WTC11 (cell line): ENCODE results near the gene MATR3. TPM values are rescaled to one million over a fixed set of nuclear protein-coding genes. Genes with fewer than 3 reads are reported as not detected.

Experiments
- ATAC-seq: fragments of 200-7000 bp; cut with Tn5 transposase; 2 replicates; pipeline ENCODE4 v1.10.0; 2021; ENCODE audit warnings: mild to moderate bottlenecking, moderate library complexity
- CTCF ChIA-PET: fragments of 300-600 bp; sonication (Branson Sonifier 250); formaldehyde crosslinking; loops from one replicate; lab custom pipeline; 2021; ENCODE audit warnings: antibody characterized with exemption; lab: Charles Lee
- POLR2A ChIA-PET: fragments of 350-600 bp; sonication (Branson Sonifier 250); formaldehyde crosslinking; loops from one replicate; lab custom pipeline; 2021; ENCODE audit warnings: antibody characterized with exemption; lab: Charles Lee
- DNase-seq: peaks from one replicate; pipeline ENCODE4 v3.0.0; 2021; ENCODE audit warnings: low spot score
- H3K27ac Mint-ChIP-seq: 2 replicates; pipeline ENCODE4 v1.8.0; 2021; ENCODE audit warnings: mixed read lengths
- H3K27me3 Mint-ChIP-seq: 2 replicates; pipeline ENCODE4 v1.8.0; 2021; ENCODE audit warnings: low read depth, mild to moderate bottlenecking, moderate library complexity, mixed read lengths
- H3K36me3 Mint-ChIP-seq: 2 replicates; pipeline ENCODE4 v1.8.0; 2021; ENCODE audit warnings: mixed read lengths
- H3K4me1 Mint-ChIP-seq: 2 replicates; pipeline ENCODE4 v1.8.0; 2022; ENCODE audit warnings: mixed read lengths
- H3K4me3 Mint-ChIP-seq: 2 replicates; pipeline ENCODE4 v1.8.0; 2021; ENCODE audit warnings: mild to moderate bottlenecking, moderate library complexity, mixed read lengths
- H3K9me3 Mint-ChIP-seq: 2 replicates; pipeline ENCODE4 v1.8.0; 2021; ENCODE audit warnings: mixed read lengths
- ATF1 ChIP-seq: sonication (generic); formaldehyde crosslinking; IDR thresholded peaks from 2 replicates; pipeline ENCODE4 v1.8.1; 2023; ENCODE audit warnings: mild to moderate bottlenecking, moderate library complexity, missing genetic modification reagents
- CREB1 ChIP-seq: sonication (generic); formaldehyde crosslinking; IDR thresholded peaks from 2 replicates; pipeline ENCODE4 v1.8.0; 2023; ENCODE audit warnings: mild to moderate bottlenecking, missing genetic modification reagents
- ELF4 ChIP-seq: sonication (generic); formaldehyde crosslinking; IDR thresholded peaks from 2 replicates; pipeline ENCODE4 v1.8.1; 2022; ENCODE audit warnings: low read depth, mild to moderate bottlenecking, moderate library complexity, missing genetic modification reagents
- FOXK1 ChIP-seq: sonication (generic); formaldehyde crosslinking; IDR thresholded peaks from 2 replicates; pipeline ENCODE4 v1.8.0; 2022; ENCODE audit warnings: mild to moderate bottlenecking, moderate library complexity, missing genetic modification reagents
- FOXP4 ChIP-seq: sonication (generic); formaldehyde crosslinking; IDR thresholded peaks from 2 replicates; pipeline ENCODE4 v1.8.0; 2022; ENCODE audit warnings: mild to moderate bottlenecking, missing genetic modification reagents
- KAT7 ChIP-seq: sonication (generic); formaldehyde crosslinking; IDR thresholded peaks from 2 replicates; pipeline ENCODE4 v1.8.1; 2023; ENCODE audit warnings: missing genetic modification reagents, mild to moderate bottlenecking, borderline replicate concordance
- PREB ChIP-seq: sonication (generic); formaldehyde crosslinking; IDR thresholded peaks from 2 replicates; pipeline ENCODE4 v1.8.1; 2022; ENCODE audit warnings: mild to moderate bottlenecking, missing genetic modification reagents, moderate library complexity, borderline replicate concordance
- STAT6 ChIP-seq: sonication (generic); formaldehyde crosslinking; conservative IDR thresholded peaks from 2 replicates; pipeline ENCODE4 v1.8.1; 2023; ENCODE audit warnings: mild to moderate bottlenecking, low read depth, missing genetic modification reagents, moderate library complexity
- TEAD4 ChIP-seq: sonication (generic); formaldehyde crosslinking; IDR thresholded peaks from 2 replicates; pipeline ENCODE4 v1.8.0; 2022; ENCODE audit warnings: mild to moderate bottlenecking, missing genetic modification reagents
- ZBTB21 ChIP-seq: sonication (generic); formaldehyde crosslinking; IDR thresholded peaks from 2 replicates; pipeline ENCODE4 v1.8.1; 2023; ENCODE audit warnings: mild to moderate bottlenecking, missing genetic modification reagents, borderline replicate concordance
- ZNF396 ChIP-seq: fragments of 250-450 bp; sonication (Bioruptor Pico); IDR thresholded peaks from 2 replicates; pipeline ENCODE4 v1.8.0; 2021; ENCODE audit warnings: mild to moderate bottlenecking, moderate library complexity, borderline replicate concordance
- ZNF425 ChIP-seq: fragments of 250-450 bp; sonication (Bioruptor Pico); conservative IDR thresholded peaks from 2 replicates; pipeline ENCODE4 v1.9.0; 2021; ENCODE audit warnings: mild to moderate bottlenecking
- ZNF532 ChIP-seq: fragments of 250-450 bp; sonication (Bioruptor Pico); IDR thresholded peaks from 2 replicates; pipeline ENCODE4 v1.9.0; 2021; ENCODE audit warnings: mild to moderate bottlenecking, borderline replicate concordance
- total RNA-seq: library from RNA; stranded (reverse); gene quantifications from 3 replicates; pipeline ENCODE4 v1.2.3, GENCODE V29; 2021
- TF ChIP-seq, protein P1 (sequence below): sonication (generic); formaldehyde crosslinking; IDR thresholded peaks from 2 replicates; pipeline ENCODE4 v1.8.1; 2022; ENCODE audit warnings: missing genetic modification reagents, borderline replicate concordance
- TF ChIP-seq, protein P2 (sequence below): sonication (generic); formaldehyde crosslinking; IDR thresholded peaks from 2 replicates; pipeline ENCODE4 v1.8.1; 2023; ENCODE audit warnings: mild to moderate bottlenecking, missing genetic modification reagents, moderate library complexity
- TF ChIP-seq, protein P3 (sequence below): fragments of 200-600 bp; IDR thresholded peaks from 2 replicates; pipeline ENCODE4 v1.8.0; 2022; ENCODE audit warnings: antibody characterized with exemption

MATR3 gene
- total RNA-seq, 1 experiment from 2014 or later: 290 TPM

DNA sequence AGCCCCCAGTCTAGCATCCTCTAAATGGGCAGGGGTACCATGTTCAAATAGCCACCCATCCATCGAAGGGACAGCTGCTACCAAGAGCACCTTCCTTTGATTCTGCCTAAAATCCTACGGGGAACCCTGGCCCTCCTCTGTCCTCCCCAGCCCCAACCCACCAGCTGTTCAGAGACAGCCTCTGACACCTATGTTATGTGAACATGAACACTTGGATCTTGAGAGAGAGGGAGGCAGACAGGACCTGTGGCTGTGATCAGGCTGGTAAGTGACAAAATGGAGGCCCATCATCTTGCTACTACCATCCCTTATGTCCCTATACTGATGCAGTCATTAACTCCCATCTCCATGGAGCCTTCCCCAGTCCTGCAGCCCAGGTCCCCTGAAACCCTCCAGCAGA is 81.4 kb downstream of the MATR3 start:
- H3K27me3 Mint-ChIP-seq: no peaks in the 10 kb centered on the region
- CTCF ChIA-PET: no interaction called here
- H3K4me1 Mint-ChIP-seq: peaks cover 11% of the 10 kb centered on the region
- no peak overlapping the region for H3K4me3 Mint-ChIP-seq
- no peak overlapping the region for H3K27ac Mint-ChIP-seq
- ATAC-seq: no peak
- peaks cover 18% of the 10 kb centered on the region for H3K36me3 Mint-ChIP-seq
- no peak for TF ChIP-seq KAT7 (CRISPR knock-in tag)
- TF ChIP-seq ZNF396 (CRISPR knock-in tag): no peak
- no peak for TF ChIP-seq STAT6 (CRISPR knock-in tag)
- no peak for TF ChIP-seq CREB1 (CRISPR knock-in tag)
- TF ChIP-seq TEAD4 (CRISPR knock-in tag): no peak
- TF ChIP-seq ATF1 (CRISPR knock-in tag): no peak
- TF ChIP-seq, protein P1, sequence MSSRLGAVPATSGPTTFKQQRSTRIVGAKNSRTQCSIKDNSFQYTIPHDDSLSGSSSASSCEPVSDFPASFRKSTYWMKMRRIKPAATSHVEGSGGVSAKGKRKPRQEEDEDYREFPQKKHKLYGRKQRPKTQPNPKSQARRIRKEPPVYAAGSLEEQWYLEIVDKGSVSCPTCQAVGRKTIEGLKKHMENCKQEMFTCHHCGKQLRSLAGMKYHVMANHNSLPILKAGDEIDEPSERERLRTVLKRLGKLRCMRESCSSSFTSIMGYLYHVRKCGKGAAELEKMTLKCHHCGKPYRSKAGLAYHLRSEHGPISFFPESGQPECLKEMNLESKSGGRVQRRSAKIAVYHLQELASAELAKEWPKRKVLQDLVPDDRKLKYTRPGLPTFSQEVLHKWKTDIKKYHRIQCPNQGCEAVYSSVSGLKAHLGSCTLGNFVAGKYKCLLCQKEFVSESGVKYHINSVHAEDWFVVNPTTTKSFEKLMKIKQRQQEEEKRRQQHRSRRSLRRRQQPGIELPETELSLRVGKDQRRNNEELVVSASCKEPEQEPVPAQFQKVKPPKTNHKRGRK (CRISPR knock-in tag): no peak
- no peak for TF ChIP-seq ZNF425 (CRISPR knock-in tag)
- TF ChIP-seq, protein P2, sequence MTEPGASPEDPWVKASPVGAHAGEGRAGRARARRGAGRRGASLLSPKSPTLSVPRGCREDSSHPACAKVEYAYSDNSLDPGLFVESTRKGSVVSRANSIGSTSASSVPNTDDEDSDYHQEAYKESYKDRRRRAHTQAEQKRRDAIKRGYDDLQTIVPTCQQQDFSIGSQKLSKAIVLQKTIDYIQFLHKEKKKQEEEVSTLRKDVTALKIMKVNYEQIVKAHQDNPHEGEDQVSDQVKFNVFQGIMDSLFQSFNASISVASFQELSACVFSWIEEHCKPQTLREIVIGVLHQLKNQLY (CRISPR knock-in tag): no peak
- TF ChIP-seq, protein P3, sequence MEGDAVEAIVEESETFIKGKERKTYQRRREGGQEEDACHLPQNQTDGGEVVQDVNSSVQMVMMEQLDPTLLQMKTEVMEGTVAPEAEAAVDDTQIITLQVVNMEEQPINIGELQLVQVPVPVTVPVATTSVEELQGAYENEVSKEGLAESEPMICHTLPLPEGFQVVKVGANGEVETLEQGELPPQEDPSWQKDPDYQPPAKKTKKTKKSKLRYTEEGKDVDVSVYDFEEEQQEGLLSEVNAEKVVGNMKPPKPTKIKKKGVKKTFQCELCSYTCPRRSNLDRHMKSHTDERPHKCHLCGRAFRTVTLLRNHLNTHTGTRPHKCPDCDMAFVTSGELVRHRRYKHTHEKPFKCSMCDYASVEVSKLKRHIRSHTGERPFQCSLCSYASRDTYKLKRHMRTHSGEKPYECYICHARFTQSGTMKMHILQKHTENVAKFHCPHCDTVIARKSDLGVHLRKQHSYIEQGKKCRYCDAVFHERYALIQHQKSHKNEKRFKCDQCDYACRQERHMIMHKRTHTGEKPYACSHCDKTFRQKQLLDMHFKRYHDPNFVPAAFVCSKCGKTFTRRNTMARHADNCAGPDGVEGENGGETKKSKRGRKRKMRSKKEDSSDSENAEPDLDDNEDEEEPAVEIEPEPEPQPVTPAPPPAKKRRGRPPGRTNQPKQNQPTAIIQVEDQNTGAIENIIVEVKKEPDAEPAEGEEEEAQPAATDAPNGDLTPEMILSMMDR: no peak
- no peak for TF ChIP-seq PREB (CRISPR knock-in tag)
- no peak for TF ChIP-seq ELF4
- TF ChIP-seq ZBTB21 (CRISPR knock-in tag): no peak
- no peak for TF ChIP-seq FOXP4 (CRISPR knock-in tag)
- TF ChIP-seq ZNF532: no peak
- no peak for TF ChIP-seq FOXK1 (CRISPR knock-in tag)
- no peak for DNase-seq
- POLR2A ChIA-PET: interaction anchor here (0.5 to 1.6 kb wide), 3 partner anchors 13 to 82 kb away, joined by 3 to 4 read pairs (median 3); partner anchors contain the start of gene MATR3
- H3K9me3 Mint-ChIP-seq: no peaks in the 10 kb centered on the region
